Measurements from ENCODE around the gene WHRN.

WHRN gene

DNA sequence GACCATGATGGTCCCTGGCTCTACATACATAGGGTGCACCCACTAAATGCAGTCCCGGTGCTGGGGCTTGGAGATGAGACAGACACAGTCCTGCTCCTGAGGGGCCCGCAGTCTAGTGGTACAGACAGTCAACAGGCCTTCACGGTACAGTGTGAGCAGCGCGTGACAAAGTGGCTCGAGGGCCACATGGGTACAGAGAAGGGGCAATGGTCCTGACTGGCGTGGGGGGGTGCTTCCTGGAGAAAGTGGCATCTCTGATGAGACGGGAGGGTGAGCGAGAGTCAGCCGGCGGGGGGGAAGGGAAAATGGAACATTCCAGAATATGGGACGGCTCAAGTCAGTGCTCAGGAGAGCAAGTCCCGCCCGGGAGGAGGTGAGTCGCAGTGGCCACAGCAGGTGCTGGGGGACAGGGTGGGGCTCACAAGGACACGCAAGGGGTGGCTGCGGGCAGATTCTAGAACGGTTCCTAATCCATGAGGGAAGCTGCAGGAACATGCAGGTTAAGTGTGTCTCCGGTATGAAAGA, 38.0 kb downstream of the WHRN start:
- no peak overlapping the region for H2AFZ ChIP-seq (ENCODE audit: low read depth)
- no peaks in the 10 kb centered on the region for H3K27me3 ChIP-seq (ENCODE audit: insufficient read depth, low read depth)
- H3K9ac ChIP-seq = no peak overlapping the region
- H3K4me2 ChIP-seq = no peak overlapping the region
- H3K79me2 ChIP-seq (ENCODE audit: insufficient read depth, low read depth) = no peaks in the 10 kb centered on the region
- no peak overlapping the region for H3K4me3 ChIP-seq (IDR thresholded peaks at IDR 0.05; ENCODE audit: insufficient read depth, low read depth, low read length)
- H4K20me1 ChIP-seq (ENCODE audit: insufficient read depth) = no peaks in the 10 kb centered on the region
- TF ChIP-seq, protein P1, sequence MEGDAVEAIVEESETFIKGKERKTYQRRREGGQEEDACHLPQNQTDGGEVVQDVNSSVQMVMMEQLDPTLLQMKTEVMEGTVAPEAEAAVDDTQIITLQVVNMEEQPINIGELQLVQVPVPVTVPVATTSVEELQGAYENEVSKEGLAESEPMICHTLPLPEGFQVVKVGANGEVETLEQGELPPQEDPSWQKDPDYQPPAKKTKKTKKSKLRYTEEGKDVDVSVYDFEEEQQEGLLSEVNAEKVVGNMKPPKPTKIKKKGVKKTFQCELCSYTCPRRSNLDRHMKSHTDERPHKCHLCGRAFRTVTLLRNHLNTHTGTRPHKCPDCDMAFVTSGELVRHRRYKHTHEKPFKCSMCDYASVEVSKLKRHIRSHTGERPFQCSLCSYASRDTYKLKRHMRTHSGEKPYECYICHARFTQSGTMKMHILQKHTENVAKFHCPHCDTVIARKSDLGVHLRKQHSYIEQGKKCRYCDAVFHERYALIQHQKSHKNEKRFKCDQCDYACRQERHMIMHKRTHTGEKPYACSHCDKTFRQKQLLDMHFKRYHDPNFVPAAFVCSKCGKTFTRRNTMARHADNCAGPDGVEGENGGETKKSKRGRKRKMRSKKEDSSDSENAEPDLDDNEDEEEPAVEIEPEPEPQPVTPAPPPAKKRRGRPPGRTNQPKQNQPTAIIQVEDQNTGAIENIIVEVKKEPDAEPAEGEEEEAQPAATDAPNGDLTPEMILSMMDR (conservative IDR thresholded peaks at IDR 0.05; ENCODE audit: low read depth, low read length) = no peak
- no peaks in the 10 kb centered on the region for H3K4me1 ChIP-seq (ENCODE audit: low read depth, poor library complexity, severe bottlenecking)
- no peaks in the 10 kb centered on the region for H3K36me3 ChIP-seq (ENCODE audit: insufficient read depth)
- no peak overlapping the region for H3K27ac ChIP-seq

DNA sequence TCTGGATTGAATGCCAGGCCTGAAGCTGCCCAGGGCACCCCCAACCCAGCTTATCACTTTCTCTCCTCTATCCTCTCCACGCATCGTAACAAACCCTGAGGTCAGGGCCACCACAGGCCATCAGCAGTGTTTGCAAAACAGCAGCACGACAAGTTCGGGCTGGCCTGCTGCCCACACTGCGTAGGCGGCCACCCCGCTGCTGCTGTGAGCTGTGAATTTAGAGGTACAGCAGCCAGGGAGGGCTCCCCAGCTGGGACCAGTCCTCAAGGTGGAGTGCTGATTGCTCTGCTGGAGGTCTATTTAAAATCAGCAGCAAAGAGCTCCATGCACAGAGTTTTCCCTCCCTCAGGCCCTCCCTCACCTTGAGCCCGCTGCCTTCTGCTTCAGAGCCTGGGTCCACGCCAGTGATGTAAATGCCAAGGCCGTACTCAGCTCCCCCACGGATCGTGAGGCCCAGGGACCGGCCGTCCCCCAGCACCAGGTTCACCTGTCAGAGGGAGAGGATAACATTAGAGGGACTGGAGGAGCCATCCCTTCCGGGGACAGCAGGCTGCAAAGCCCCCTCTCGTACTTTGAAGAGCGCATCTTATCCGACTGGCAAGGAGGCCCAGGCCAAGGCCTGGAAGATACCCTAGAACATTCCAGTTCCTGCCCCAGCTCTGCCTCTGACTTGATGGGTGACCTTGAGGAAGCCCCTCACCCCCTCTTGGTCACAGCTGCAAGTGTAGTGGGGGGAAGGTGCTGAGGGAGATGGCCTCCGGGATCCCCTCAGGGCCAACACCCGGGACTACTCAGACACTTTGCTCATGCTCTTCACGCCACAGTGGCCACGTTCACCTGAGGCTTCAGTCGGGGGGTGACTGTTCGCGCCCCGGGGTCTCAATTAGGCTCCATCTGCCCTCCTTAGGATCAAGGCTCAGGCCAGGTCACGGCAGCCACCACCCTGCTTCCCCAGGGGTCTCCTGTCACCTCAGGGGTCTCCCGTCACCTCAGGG, 39.1 kb downstream of the WHRN start:
- Histone ChIP-seq H3K27me3 (ENCODE audit: insufficient read depth, low read depth) (no peaks in the 10 kb centered on the region), H3K4me1 (ENCODE audit: low read depth, poor library complexity, severe bottlenecking) (no peaks in the 10 kb centered on the region), H3K79me2 (ENCODE audit: insufficient read depth, low read depth) (no peaks in the 10 kb centered on the region), H2AFZ (ENCODE audit: low read depth) (no peak overlapping the region), H3K36me3 (ENCODE audit: insufficient read depth) (peaks cover 4% of the 10 kb centered on the region; the same call in 1 of the 2 replicates), H3K4me3 (IDR thresholded peaks at IDR 0.05; ENCODE audit: insufficient read depth, low read depth, low read length) (no peak overlapping the region), H4K20me1 (ENCODE audit: insufficient read depth) (no peaks in the 10 kb centered on the region), H3K9ac (no peak overlapping the region), H3K4me2 (no peak overlapping the region), H3K27ac (no peak overlapping the region)
- TF ChIP-seq, protein P1 (conservative IDR thresholded peaks at IDR 0.05; ENCODE audit: low read depth, low read length) = no peak

DNA sequence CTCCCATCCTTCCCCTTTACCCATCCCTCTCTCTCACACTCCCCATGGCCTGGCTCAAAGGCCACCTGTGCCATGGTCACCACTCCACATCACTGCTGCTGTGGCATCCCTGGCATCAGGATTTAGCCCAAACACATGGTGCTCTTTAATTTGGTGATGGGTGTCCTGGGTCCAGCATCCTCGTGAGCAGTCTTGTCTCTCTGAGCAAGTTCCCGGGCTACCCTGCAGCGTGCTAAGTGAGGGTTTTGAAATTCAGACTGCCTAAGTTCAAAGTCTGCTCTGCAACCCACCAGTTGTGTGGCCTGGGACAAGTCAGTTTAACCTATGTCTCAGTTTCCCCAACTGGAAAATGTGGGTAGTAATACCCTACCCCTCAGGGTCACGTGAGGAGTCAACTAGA, 39.9 kb downstream of the WHRN start:
- Histone ChIP-seq H3K27ac (no peak overlapping the region), H2AFZ (ENCODE audit: low read depth) (no peak overlapping the region), H3K4me2 (no peak overlapping the region), H3K4me3 (IDR thresholded peaks at IDR 0.05; ENCODE audit: insufficient read depth, low read depth, low read length) (no peak overlapping the region), H3K9ac (no peak overlapping the region), H3K4me1 (ENCODE audit: low read depth, poor library complexity, severe bottlenecking) (no peaks in the 10 kb centered on the region), H3K36me3 (ENCODE audit: insufficient read depth) (peaks cover 4% of the 10 kb centered on the region; the same call in 1 of the 2 replicates), H3K27me3 (ENCODE audit: insufficient read depth, low read depth) (no peaks in the 10 kb centered on the region), H3K79me2 (ENCODE audit: insufficient read depth, low read depth) (no peaks in the 10 kb centered on the region), H4K20me1 (ENCODE audit: insufficient read depth) (no peaks in the 10 kb centered on the region)
- TF ChIP-seq, protein P1 (conservative IDR thresholded peaks at IDR 0.05; ENCODE audit: low read depth, low read length) = no peak

DNA sequence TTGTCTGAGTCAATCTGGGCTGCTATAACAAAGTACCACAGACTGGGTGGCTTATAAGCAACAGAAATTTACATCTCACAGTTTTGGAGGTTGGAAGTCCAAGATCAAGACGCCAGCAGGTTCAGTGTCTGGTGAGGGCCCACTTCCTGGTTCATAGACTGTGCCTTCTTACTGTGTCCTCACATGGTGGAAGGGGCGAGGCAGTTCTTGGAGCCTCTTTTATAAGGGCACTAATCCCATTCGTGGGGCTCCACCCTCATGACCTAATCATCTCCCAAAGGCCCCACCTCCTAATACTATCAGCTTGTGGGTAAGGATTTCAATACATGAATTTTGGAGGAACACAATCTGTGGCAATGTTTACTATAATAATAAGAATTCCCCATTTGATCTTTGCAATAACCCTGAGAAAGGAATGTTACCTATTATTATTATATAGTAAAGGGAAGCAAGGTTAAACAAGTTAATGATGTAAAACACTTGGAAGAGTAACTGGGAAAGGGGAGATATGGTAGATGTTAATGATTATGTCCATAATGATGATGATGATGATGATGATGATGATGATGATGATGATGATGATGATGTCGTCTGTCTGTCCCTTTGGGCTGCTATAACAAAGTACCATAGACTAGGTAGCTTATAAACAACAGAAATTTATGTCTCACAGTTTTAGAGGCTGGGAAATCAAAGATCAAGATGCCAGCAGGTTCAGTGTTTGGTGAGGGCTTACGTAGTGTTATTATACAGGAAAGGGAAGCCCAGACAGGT, 40.8 kb downstream of the WHRN start:
- no peaks in the 10 kb centered on the region for H3K27me3 ChIP-seq (ENCODE audit: insufficient read depth, low read depth)
- no peaks in the 10 kb centered on the region for H3K79me2 ChIP-seq (ENCODE audit: insufficient read depth, low read depth)
- no peaks in the 10 kb centered on the region for H4K20me1 ChIP-seq (ENCODE audit: insufficient read depth)
- H3K4me3 ChIP-seq (IDR thresholded peaks at IDR 0.05; ENCODE audit: insufficient read depth, low read depth, low read length) = no peak overlapping the region
- H3K9ac ChIP-seq = no peak overlapping the region
- H2AFZ ChIP-seq (ENCODE audit: low read depth) = no peak overlapping the region
- H3K4me2 ChIP-seq = no peak overlapping the region
- TF ChIP-seq, protein P1 (conservative IDR thresholded peaks at IDR 0.05; ENCODE audit: low read depth, low read length) = no peak
- H3K27ac ChIP-seq = no peak overlapping the region
- H3K36me3 ChIP-seq (ENCODE audit: insufficient read depth) = peaks cover 4% of the 10 kb centered on the region; the same call in 1 of the 2 replicates
- no peaks in the 10 kb centered on the region for H3K4me1 ChIP-seq (ENCODE audit: low read depth, poor library complexity, severe bottlenecking)
